ENCODE results near the gene RNU1-4.
"Not testable (repeated sequence)": the region's sequence is repeated elsewhere in the genome, so short reads cannot be mapped to it uniquely, and the experiment has no call there.

DNA sequence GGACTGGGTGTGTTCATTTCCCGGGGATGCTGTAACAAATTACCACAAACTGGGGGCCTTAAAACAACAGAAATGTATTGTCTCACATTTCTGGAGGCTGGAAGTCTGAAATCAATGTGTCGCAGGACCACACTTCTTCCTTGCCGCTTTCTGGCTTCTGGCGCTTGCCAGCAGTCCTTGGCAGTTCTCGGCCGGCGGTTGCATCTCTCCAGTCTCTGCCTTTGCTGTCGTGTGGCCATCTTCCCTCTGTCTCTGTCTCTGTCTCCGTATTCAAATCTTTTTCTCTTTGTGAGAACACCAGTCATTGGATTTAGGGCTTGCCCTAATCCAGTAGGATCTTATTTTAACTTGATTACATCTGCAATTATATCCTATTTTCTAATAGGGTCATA, 32.9 kb downstream of the RNU1-4 start:
- TF ChIP-seq, protein P1, sequence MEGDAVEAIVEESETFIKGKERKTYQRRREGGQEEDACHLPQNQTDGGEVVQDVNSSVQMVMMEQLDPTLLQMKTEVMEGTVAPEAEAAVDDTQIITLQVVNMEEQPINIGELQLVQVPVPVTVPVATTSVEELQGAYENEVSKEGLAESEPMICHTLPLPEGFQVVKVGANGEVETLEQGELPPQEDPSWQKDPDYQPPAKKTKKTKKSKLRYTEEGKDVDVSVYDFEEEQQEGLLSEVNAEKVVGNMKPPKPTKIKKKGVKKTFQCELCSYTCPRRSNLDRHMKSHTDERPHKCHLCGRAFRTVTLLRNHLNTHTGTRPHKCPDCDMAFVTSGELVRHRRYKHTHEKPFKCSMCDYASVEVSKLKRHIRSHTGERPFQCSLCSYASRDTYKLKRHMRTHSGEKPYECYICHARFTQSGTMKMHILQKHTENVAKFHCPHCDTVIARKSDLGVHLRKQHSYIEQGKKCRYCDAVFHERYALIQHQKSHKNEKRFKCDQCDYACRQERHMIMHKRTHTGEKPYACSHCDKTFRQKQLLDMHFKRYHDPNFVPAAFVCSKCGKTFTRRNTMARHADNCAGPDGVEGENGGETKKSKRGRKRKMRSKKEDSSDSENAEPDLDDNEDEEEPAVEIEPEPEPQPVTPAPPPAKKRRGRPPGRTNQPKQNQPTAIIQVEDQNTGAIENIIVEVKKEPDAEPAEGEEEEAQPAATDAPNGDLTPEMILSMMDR (IDR thresholded peaks at IDR 0.05; ENCODE audit: insufficient read depth, low read depth, low read length) = not testable (repeated sequence)
- TF ChIP-seq EZH2 (IDR thresholded peaks at IDR 0.05; ENCODE audit: insufficient read depth, low read length) = not testable (repeated sequence)

Data from astrocyte (in vitro differentiated cells and primary cell).